Activated T-helper 1 cell treated with anti-CD3 and anti-CD28 coated beads, Interleukin-2, amount 50 U/mL, for 16 hours (primary cell): Measurements from ENCODE around the gene FANCC.
"Not testable (repeated sequence)": the region's sequence is repeated elsewhere in the genome, so short reads cannot be mapped to it uniquely, and the experiment has no call there.

ENCODE experiments used
- DNase-seq, 2 donors: peaks; one replicate each; pipeline ENCODE4 v3.0.0-alpha.2; 2020; ENCODE audit warnings: low read depth in 1 of 2, low spot score in 1 of 2

FANCC gene

GRCh38 chr9:95284162-95285080, 33.1 kb downstream of the FANCC start:
- DNase-seq, result no peak

- DNase-seq, result no peak
Observed at GRCh38 chr9:95283673-95284072, 33.8 kb downstream of the FANCC start.

GRCh38 chr9:95282332-95282731, 35.2 kb downstream of the FANCC start:
- DNase-seq, result no peak

GRCh38 chr9:95280745-95281144, 36.8 kb downstream of the FANCC start:
- no peak for DNase-seq

GRCh38 chr9:95277509-95277908, 40.0 kb downstream of the FANCC start:
- DNase-seq, result no peak

- DNase-seq, result no peak
Observed at GRCh38 chr9:95276395-95276954, 41.0 kb downstream of the FANCC start.

GRCh38 chr9:95274160-95274559, 43.3 kb downstream of the FANCC start:
- not testable (repeated sequence) for DNase-seq

- no peak for DNase-seq
Observed at GRCh38 chr9:95273369-95274022, 44.0 kb downstream of the FANCC start.

- no peak for DNase-seq
Observed at GRCh38 chr9:95272830-95273229, 44.7 kb downstream of the FANCC start.

GRCh38 chr9:95270790-95271189, 46.7 kb downstream of the FANCC start:
- no peak for DNase-seq

GRCh38 chr9:95269803-95270773, 47.4 kb downstream of the FANCC start:
- not testable (repeated sequence) for DNase-seq

GRCh38 chr9:95268681-95269080, 48.8 kb downstream of the FANCC start:
- DNase-seq, result no peak

- no peak for DNase-seq
Observed at GRCh38 chr9:95266649-95267048, 50.9 kb downstream of the FANCC start.

GRCh38 chr9:95265960-95266359, 51.5 kb downstream of the FANCC start:
- DNase-seq, result no peak

GRCh38 chr9:95264954-95265615, 52.4 kb downstream of the FANCC start:
- no peak for DNase-seq

- no peak for DNase-seq
Observed at GRCh38 chr9:95261890-95262289, 55.6 kb downstream of the FANCC start.

GRCh38 chr9:95250462-95251221, 66.9 kb downstream of the FANCC start:
- DNase-seq, result no peak

GRCh38 chr9:95249986-95250385, 67.5 kb downstream of the FANCC start:
- DNase-seq, result no peak

GRCh38 chr9:95246547-95246946, 71.0 kb downstream of the FANCC start:
- DNase-seq, result no peak

- DNase-seq, result no peak
Observed at GRCh38 chr9:95242613-95243012, 74.9 kb downstream of the FANCC start.
